GM12891 (cell line): ENCODE data around the gene SIK3.

Experiments
- POLR2A ChIP-seq: IDR thresholded peaks from 2 replicates; pipeline ENCODE4 v1.6.1; 2011; ENCODE audit warnings: low read depth, low read length, control low read depth
- POLR2AphosphoS5 ChIP-seq: IDR thresholded peaks from 2 replicates; pipeline ENCODE4 v1.6.1; 2011; ENCODE audit warnings: low read depth, low read length, control low read depth
- POU2F2 ChIP-seq: IDR thresholded peaks from 2 replicates; pipeline ENCODE4 v1.6.1; 2011; ENCODE audit warnings: low read depth, mild to moderate bottlenecking, control low read depth, low read length, moderate library complexity

GRCh38 chr11:116891746-116892145 lies 206.5 kb downstream of the SIK3 start:
- TF ChIP-seq POLR2AphosphoS5 (no peak), POU2F2 (no peak), POLR2A (no peak)
